Neural progenitor cell (in vitro differentiated cells): ENCODE results near the gene C6orf120. TPM values are rescaled to one million over a fixed set of nuclear protein-coding genes. Genes with fewer than 3 reads are reported as not detected.

Experiments
- DNase-seq: peaks from one replicate; pipeline ENCODE4 v3.0.0-alpha.2; 2016; ENCODE audit warnings: low spot score
- H2AFZ ChIP-seq: fragments of 200-600 bp; sonication (generic); replicated peaks from 2 replicates; pipeline ENCODE4 v1.6.1; 2016; ENCODE audit warnings: antibody characterized with exemption
- H3F3A ChIP-seq: fragments of 200-600 bp; sonication (generic); 2 replicates; pipeline ENCODE4 v1.6.1; 2016; ENCODE audit warnings: antibody characterized with exemption, low read depth
- H3K27ac ChIP-seq: fragments of 200-600 bp; sonication (generic); 2 replicates; pipeline ENCODE4 v1.5.1; 2016; ENCODE audit warnings: mild to moderate bottlenecking
- H3K27me3 ChIP-seq: fragments of 200-600 bp; sonication (generic); 2 replicates; pipeline ENCODE4 v1.6.1; 2016; ENCODE audit warnings: mild to moderate bottlenecking, moderate library complexity
- H3K36me3 ChIP-seq: fragments of 200-600 bp; sonication (generic); 2 replicates; pipeline ENCODE4 v1.5.1; 2016
- H3K4me1 ChIP-seq: fragments of 200-600 bp; sonication (generic); 2 replicates; pipeline ENCODE4 v1.6.1; 2016; ENCODE audit warnings: mixed run types
- H3K4me2 ChIP-seq: fragments of 200-600 bp; sonication (generic); 2 replicates; pipeline ENCODE4 v1.6.1; 2016
- H3K4me3 ChIP-seq: fragments of 200-600 bp; sonication (generic); 2 replicates; pipeline ENCODE4 v1.5.1; 2016
- H3K79me2 ChIP-seq: fragments of 200-600 bp; sonication (generic); 2 replicates; pipeline ENCODE4 v1.6.1; 2016; ENCODE audit warnings: low read depth
- H3K9ac ChIP-seq: fragments of 200-600 bp; sonication (generic); 2 replicates; pipeline ENCODE4 v1.6.1; 2016
- H3K9me3 ChIP-seq: fragments of 200-600 bp; sonication (generic); 2 replicates; pipeline ENCODE4 v1.5.1; 2016; ENCODE audit warnings: low read depth
- H4K20me1 ChIP-seq: fragments of 200-600 bp; sonication (generic); 2 replicates; pipeline ENCODE4 v1.6.1; 2016; ENCODE audit warnings: low read depth
- H3K27ac Mint-ChIP-seq: 3 replicates; pipeline ENCODE4 v1.8.0; 2021; ENCODE audit warnings: mixed read lengths
- H3K27me3 Mint-ChIP-seq: 2 replicates; pipeline ENCODE4 v1.8.0; 2022; ENCODE audit warnings: low read depth, mild to moderate bottlenecking, inconsistent platforms, moderate library complexity, mixed read lengths; ENCODE audit not compliant: insufficient read depth
- H3K36me3 Mint-ChIP-seq: 3 replicates; pipeline ENCODE4 v1.8.0; 2021; ENCODE audit warnings: mixed read lengths
- H3K4me1 Mint-ChIP-seq: 3 replicates; pipeline ENCODE4 v1.8.0; 2021; ENCODE audit warnings: mixed read lengths
- H3K4me3 Mint-ChIP-seq: 3 replicates; pipeline ENCODE4 v1.8.0; 2021; ENCODE audit warnings: mild to moderate bottlenecking, moderate library complexity, mixed read lengths
- H3K9me3 Mint-ChIP-seq: 3 replicates; pipeline ENCODE4 v1.8.0; 2020; ENCODE audit warnings: mixed read lengths
- CTCF ChIP-seq: fragments of 200-600 bp; sonication (generic); IDR thresholded peaks from 2 replicates; pipeline ENCODE4 v1.5.1; 2017; ENCODE audit warnings: antibody characterized with exemption, mild to moderate bottlenecking
- EZH2 ChIP-seq: fragments of 200-600 bp; sonication (generic); IDR thresholded peaks from 2 replicates; pipeline ENCODE4 v1.6.1; 2017; ENCODE audit warnings: antibody characterized with exemption, mild to moderate bottlenecking, moderate library complexity
- EZH2phosphoT487 ChIP-seq: fragments of 200-600 bp; sonication (generic); IDR thresholded peaks from 2 replicates; pipeline ENCODE4 v1.6.1; 2017; ENCODE audit warnings: antibody characterized with exemption
- total RNA-seq: library from RNA; depleted of rRNA; stranded (reverse); fragments of >200 nt; gene quantifications from 2 replicates; pipeline ENCODE4 v1.2.3, GENCODE V29; 2015; ENCODE audit warnings: low replicate concordance

Gene C6orf120
- total RNA-seq, 1 donor from 2014 or later: 38.8 TPM

- no peak for DNase-seq
- peaks cover 38% of the 10 kb centered on the region for H3K36me3 Mint-ChIP-seq
Observed at GRCh38 chr6:169669147-169669546, 32.8 kb upstream of the C6orf120 start.

GRCh38 chr6:169669889-169670288 lies 32.0 kb upstream of the C6orf120 start:
- TF ChIP-seq EZH2 (no peak), CTCF (no peak), EZH2phosphoT487 (no peak)
- H3K4me3 Mint-ChIP-seq: no peak overlapping the region
- Histone ChIP-seq H4K20me1 (no peaks in the 10 kb centered on the region), H3K4me1 (no peaks in the 10 kb centered on the region), H3K4me3 (no peak overlapping the region), H3K27ac (no peak overlapping the region), H3K9me3 (no peaks in the 10 kb centered on the region), H3K9ac (no peak overlapping the region), H3K36me3 (peaks cover 4% of the 10 kb centered on the region), H3K4me2 (no peak overlapping the region), H2AFZ (no peak overlapping the region), H3K79me2 (no peaks in the 10 kb centered on the region), H3K27me3 (no peaks in the 10 kb centered on the region), H3F3A (no peaks in the 10 kb centered on the region)
- no peaks in the 10 kb centered on the region for H3K27me3 Mint-ChIP-seq
- peaks cover 42% of the 10 kb centered on the region for H3K36me3 Mint-ChIP-seq
- no peak for DNase-seq
- no peaks in the 10 kb centered on the region for H3K9me3 Mint-ChIP-seq
- peaks cover 6% of the 10 kb centered on the region for H3K4me1 Mint-ChIP-seq
- H3K27ac Mint-ChIP-seq: no peak overlapping the region

More at GRCh38 chr6:169669147-169669546, 32.8 kb upstream of the C6orf120 start:
- no peaks in the 10 kb centered on the region for H3K9me3 ChIP-seq
- H3K27ac ChIP-seq: no peak overlapping the region
- no peaks in the 10 kb centered on the region for H3K79me2 ChIP-seq
- H3F3A ChIP-seq: no peaks in the 10 kb centered on the region
- H3K4me2 ChIP-seq: no peak overlapping the region
- Mint-ChIP-seq H3K9me3 (no peaks in the 10 kb centered on the region), H3K4me1 (peaks cover 6% of the 10 kb centered on the region), H3K27ac (no peak overlapping the region), H3K4me3 (no peak overlapping the region), H3K27me3 (peaks cover 3% of the 10 kb centered on the region)
- no peak for TF ChIP-seq CTCF
- TF ChIP-seq EZH2phosphoT487: no peak
- no peak for TF ChIP-seq EZH2
- no peak overlapping the region for H2AFZ ChIP-seq
- no peaks in the 10 kb centered on the region for H4K20me1 ChIP-seq
- no peak overlapping the region for H3K9ac ChIP-seq
- H3K36me3 ChIP-seq: peaks cover 4% of the 10 kb centered on the region
- H3K4me1 ChIP-seq: no peaks in the 10 kb centered on the region
- no peak overlapping the region for H3K4me3 ChIP-seq
- H3K27me3 ChIP-seq: no peaks in the 10 kb centered on the region

GRCh38 chr6:169671563-169671962 lies 30.4 kb upstream of the C6orf120 start:
- no peaks in the 10 kb centered on the region for H4K20me1 ChIP-seq
- no peaks in the 10 kb centered on the region for H3K4me1 ChIP-seq
- peaks cover 6% of the 10 kb centered on the region for H3K4me1 Mint-ChIP-seq
- TF ChIP-seq EZH2phosphoT487: no peak
- no peak for TF ChIP-seq EZH2
- H2AFZ ChIP-seq: no peak overlapping the region
- H3K27me3 ChIP-seq: no peaks in the 10 kb centered on the region
- DNase-seq: no peak
- no peak overlapping the region for H3K4me3 ChIP-seq
- no peaks in the 10 kb centered on the region for H3K79me2 ChIP-seq
- no peaks in the 10 kb centered on the region for H3K27me3 Mint-ChIP-seq
- no peaks in the 10 kb centered on the region for H3K9me3 Mint-ChIP-seq
- H3K36me3 Mint-ChIP-seq: peaks cover 41% of the 10 kb centered on the region
- no peaks in the 10 kb centered on the region for H3K36me3 ChIP-seq
- no peak overlapping the region for H3K27ac ChIP-seq
- no peak overlapping the region for H3K4me2 ChIP-seq
- no peaks in the 10 kb centered on the region for H3F3A ChIP-seq
- H3K27ac Mint-ChIP-seq: no peak overlapping the region
- no peak overlapping the region for H3K9ac ChIP-seq
- no peak overlapping the region for H3K4me3 Mint-ChIP-seq
- no peaks in the 10 kb centered on the region for H3K9me3 ChIP-seq

GRCh38 chr6:169675011-169675410 lies 26.9 kb upstream of the C6orf120 start:
- no peaks in the 10 kb centered on the region for H3K4me1 ChIP-seq
- Mint-ChIP-seq H3K4me3 (no peak overlapping the region), H3K36me3 (peaks cover 44% of the 10 kb centered on the region), H3K4me1 (peaks cover 3% of the 10 kb centered on the region), H3K27me3 (no peaks in the 10 kb centered on the region), H3K9me3 (no peaks in the 10 kb centered on the region), H3K27ac (no peak overlapping the region)
- no peak overlapping the region for H3K4me3 ChIP-seq
- H3K36me3 ChIP-seq: no peaks in the 10 kb centered on the region
- H3K4me2 ChIP-seq: no peak overlapping the region
- no peaks in the 10 kb centered on the region for H3K79me2 ChIP-seq
- no peaks in the 10 kb centered on the region for H4K20me1 ChIP-seq
- no peaks in the 10 kb centered on the region for H3K27me3 ChIP-seq
- no peak overlapping the region for H3K9ac ChIP-seq
- H3F3A ChIP-seq: no peaks in the 10 kb centered on the region
- H3K27ac ChIP-seq: no peak overlapping the region
- DNase-seq: no peak
- TF ChIP-seq CTCF (no peak), EZH2 (no peak), EZH2phosphoT487 (no peak)
- H3K9me3 ChIP-seq: no peaks in the 10 kb centered on the region
- H2AFZ ChIP-seq: no peak overlapping the region
